SK-N-SH treated with all-trans-retinoic acid at 6 μM for 48 hours (cell line): ENCODE data around the gene TMEM143.

Source experiments
- ATAC-seq: fragments of 200-7000 bp; cut with Tn5 transposase; 3 replicates; pipeline ENCODE4 v1.9.1; 2020; ENCODE audit warnings: mild to moderate bottlenecking, moderate library complexity
- ARNTL ChIP-seq: fragments of 450-650 bp; formaldehyde crosslinking; IDR thresholded peaks from 2 replicates; pipeline ENCODE4 v1.5.0; 2020; ENCODE audit warnings: low read depth, mild to moderate bottlenecking, moderate library complexity, borderline replicate concordance
- GLIS3 ChIP-seq: fragments of 250-450 bp; sonication (Bioruptor Pico); IDR thresholded peaks from 2 replicates; pipeline ENCODE4 v1.5.0; 2020; ENCODE audit warnings: mild to moderate bottlenecking, moderate library complexity
- OSR1 ChIP-seq: fragments of 250-450 bp; sonication (Bioruptor Pico); IDR thresholded peaks from 2 replicates; pipeline ENCODE4 v1.8.0; 2022; ENCODE audit warnings: moderate library complexity, mild to moderate bottlenecking, inconsistent platforms
- ZFP3 ChIP-seq: fragments of 250-450 bp; sonication (Bioruptor Pico); IDR thresholded peaks from 2 replicates; pipeline ENCODE4 v1.5.0; 2020; ENCODE audit warnings: mild to moderate bottlenecking, moderate library complexity
- ZFP30 ChIP-seq: fragments of 450-650 bp; formaldehyde crosslinking; IDR thresholded peaks from 2 replicates; pipeline ENCODE4 v1.5.0; 2022; ENCODE audit warnings: mild to moderate bottlenecking, moderate library complexity
- TF ChIP-seq, protein P1 (sequence below): fragments of 250-450 bp; sonication (Bioruptor Pico); IDR thresholded peaks from 2 replicates; pipeline ENCODE4 v1.5.1; 2020; ENCODE audit warnings: low read depth, mild to moderate bottlenecking, moderate library complexity
- TF ChIP-seq, protein P2 (sequence below): fragments of 250-450 bp; sonication (Bioruptor Pico); IDR thresholded peaks from 2 replicates; pipeline ENCODE4 v1.5.0; 2020; ENCODE audit warnings: mild to moderate bottlenecking, moderate library complexity
- TF ChIP-seq, protein P3 (sequence below): fragments of 250-450 bp; sonication (Bioruptor Pico); IDR thresholded peaks from 2 replicates; pipeline ENCODE4 v1.8.0; 2020; ENCODE audit warnings: mild to moderate bottlenecking, moderate library complexity, borderline replicate concordance
- TF ChIP-seq, protein P4 (sequence below): fragments of 250-450 bp; sonication (Bioruptor Pico); IDR thresholded peaks from 2 replicates; pipeline ENCODE4 v1.5.1; 2021; ENCODE audit warnings: mild to moderate bottlenecking, moderate library complexity
- TF ChIP-seq, protein P5 (sequence below): fragments of 250-450 bp; sonication (Bioruptor Pico); IDR thresholded peaks from 2 replicates; pipeline ENCODE4 v1.8.0; 2021; ENCODE audit warnings: low read depth, mild to moderate bottlenecking, moderate library complexity, borderline replicate concordance

TMEM143 gene

DNA sequence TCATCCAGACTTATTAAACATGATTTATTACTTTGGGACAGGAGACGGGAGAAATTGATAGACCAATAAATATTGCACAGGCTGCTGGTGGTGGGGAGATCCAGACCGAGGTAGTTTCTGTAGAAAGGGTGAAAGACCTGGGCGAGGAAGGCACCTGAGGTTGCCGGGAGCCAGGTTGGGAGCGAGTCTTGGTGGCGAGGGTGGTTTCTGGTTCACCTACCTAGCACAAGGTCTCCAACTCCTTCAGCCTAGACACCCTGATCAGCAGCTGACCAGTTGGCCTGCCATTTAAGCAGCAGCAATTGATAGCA, 31.4 kb downstream of the TMEM143 start (continued):
- TF ChIP-seq, protein P1, sequence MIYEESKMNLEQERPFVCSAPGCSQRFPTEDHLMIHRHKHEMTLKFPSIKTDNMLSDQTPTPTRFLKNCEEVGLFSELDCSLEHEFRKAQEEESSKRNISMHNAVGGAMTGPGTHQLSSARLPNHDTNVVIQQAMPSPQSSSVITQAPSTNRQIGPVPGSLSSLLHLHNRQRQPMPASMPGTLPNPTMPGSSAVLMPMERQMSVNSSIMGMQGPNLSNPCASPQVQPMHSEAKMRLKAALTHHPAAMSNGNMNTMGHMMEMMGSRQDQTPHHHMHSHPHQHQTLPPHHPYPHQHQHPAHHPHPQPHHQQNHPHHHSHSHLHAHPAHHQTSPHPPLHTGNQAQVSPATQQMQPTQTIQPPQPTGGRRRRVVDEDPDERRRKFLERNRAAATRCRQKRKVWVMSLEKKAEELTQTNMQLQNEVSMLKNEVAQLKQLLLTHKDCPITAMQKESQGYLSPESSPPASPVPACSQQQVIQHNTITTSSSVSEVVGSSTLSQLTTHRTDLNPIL (CRISPR knock-in tag): no peak
- TF ChIP-seq ARNTL (CRISPR knock-in tag) (no peak), OSR1 (no peak)

DNA sequence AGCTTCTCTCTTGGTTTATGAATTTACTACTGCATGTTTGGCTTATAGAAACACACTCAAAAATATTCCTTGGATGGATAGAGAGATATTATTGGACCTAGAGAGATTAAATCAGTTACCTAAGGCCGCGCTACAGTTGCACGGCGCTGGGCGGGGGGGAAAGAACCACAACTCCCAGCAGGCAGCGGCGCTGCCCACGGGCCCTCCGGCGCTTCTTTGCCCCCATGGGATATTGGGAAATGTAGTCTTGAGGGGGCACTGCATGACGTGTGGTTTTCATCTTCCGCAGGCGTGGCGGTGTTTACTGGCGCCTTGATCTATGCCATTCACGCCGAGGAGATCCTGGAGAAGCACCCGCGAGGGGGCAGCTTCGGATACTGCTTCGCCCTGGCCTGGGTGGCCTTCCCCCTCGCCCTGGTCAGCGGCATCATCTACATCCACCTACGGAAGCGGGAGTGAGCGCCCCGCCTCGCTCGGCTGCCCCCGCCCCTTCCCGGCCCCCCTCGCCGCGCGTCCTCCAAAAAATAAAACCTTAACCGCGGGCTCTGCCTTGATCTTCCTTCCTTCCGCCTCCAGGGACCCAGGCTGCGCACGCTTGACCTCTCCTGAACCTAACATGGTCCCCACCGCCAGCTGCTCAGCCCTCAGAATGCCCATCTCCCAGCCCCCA, 33.6 kb downstream of the TMEM143 start:
- TF ChIP-seq ARNTL (CRISPR knock-in tag): no peak
- TF ChIP-seq, protein P2, sequence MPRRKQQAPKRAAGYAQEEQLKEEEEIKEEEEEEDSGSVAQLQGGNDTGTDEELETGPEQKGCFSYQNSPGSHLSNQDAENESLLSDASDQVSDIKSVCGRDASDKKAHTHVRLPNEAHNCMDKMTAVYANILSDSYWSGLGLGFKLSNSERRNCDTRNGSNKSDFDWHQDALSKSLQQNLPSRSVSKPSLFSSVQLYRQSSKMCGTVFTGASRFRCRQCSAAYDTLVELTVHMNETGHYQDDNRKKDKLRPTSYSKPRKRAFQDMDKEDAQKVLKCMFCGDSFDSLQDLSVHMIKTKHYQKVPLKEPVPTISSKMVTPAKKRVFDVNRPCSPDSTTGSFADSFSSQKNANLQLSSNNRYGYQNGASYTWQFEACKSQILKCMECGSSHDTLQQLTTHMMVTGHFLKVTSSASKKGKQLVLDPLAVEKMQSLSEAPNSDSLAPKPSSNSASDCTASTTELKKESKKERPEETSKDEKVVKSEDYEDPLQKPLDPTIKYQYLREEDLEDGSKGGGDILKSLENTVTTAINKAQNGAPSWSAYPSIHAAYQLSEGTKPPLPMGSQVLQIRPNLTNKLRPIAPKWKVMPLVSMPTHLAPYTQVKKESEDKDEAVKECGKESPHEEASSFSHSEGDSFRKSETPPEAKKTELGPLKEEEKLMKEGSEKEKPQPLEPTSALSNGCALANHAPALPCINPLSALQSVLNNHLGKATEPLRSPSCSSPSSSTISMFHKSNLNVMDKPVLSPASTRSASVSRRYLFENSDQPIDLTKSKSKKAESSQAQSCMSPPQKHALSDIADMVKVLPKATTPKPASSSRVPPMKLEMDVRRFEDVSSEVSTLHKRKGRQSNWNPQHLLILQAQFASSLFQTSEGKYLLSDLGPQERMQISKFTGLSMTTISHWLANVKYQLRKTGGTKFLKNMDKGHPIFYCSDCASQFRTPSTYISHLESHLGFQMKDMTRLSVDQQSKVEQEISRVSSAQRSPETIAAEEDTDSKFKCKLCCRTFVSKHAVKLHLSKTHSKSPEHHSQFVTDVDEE (CRISPR knock-in tag): peak; percentile 76
- TF ChIP-seq, all 23 proteins: peak for 1
- peak; percentile 17 for ATAC-seq

DNA sequence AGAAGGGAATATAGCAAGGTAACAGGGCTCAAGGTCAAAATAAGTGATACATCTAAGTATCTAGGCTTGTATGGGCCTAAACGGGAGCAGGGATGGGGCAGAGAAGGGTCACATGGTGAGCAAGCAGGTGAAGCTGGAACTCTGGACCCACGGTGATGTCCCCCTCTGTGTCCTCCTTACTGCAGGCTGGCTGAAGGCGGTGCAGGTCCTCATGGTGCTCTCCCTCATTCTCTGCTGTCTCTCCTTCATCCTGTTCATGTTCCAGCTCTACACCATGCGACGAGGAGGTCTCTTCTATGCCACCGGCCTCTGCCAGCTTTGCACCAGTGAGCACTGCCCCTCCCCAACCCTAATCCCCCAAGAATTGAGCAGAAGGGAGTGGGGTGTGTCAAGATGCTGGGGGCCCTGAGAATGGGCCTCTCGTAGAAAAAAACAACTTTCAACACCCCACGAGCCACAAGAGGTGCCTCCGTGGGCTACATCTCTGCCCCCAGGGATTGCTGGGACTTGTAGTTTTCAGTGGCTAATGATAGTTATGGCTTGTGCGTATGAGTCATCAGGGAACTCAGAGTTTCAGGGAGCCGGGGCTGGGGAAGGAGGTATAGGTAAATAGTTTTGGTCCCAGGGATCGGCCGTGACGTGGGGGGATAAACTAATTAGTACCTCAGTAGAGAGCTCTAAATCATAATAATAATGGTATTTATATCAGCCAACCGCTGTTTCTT, 34.4 kb downstream of the TMEM143 start:
- no peak for ATAC-seq
- TF ChIP-seq ZFP3: no peak
- TF ChIP-seq, protein P3, sequence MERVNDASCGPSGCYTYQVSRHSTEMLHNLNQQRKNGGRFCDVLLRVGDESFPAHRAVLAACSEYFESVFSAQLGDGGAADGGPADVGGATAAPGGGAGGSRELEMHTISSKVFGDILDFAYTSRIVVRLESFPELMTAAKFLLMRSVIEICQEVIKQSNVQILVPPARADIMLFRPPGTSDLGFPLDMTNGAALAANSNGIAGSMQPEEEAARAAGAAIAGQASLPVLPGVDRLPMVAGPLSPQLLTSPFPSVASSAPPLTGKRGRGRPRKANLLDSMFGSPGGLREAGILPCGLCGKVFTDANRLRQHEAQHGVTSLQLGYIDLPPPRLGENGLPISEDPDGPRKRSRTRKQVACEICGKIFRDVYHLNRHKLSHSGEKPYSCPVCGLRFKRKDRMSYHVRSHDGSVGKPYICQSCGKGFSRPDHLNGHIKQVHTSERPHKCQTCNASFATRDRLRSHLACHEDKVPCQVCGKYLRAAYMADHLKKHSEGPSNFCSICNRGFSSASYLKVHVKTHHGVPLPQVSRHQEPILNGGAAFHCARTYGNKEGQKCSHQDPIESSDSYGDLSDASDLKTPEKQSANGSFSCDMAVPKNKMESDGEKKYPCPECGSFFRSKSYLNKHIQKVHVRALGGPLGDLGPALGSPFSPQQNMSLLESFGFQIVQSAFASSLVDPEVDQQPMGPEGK: no peak
- TF ChIP-seq, protein P1 (CRISPR knock-in tag): no peak
- TF ChIP-seq ZFP30: no peak
- TF ChIP-seq, protein P4, sequence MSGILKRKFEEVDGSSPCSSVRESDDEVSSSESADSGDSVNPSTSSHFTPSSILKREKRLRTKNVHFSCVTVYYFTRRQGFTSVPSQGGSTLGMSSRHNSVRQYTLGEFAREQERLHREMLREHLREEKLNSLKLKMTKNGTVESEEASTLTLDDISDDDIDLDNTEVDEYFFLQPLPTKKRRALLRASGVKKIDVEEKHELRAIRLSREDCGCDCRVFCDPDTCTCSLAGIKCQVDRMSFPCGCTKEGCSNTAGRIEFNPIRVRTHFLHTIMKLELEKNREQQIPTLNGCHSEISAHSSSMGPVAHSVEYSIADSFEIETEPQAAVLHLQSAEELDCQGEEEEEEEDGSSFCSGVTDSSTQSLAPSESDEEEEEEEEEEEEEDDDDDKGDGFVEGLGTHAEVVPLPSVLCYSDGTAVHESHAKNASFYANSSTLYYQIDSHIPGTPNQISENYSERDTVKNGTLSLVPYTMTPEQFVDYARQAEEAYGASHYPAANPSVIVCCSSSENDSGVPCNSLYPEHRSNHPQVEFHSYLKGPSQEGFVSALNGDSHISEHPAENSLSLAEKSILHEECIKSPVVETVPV: no peak
- no peak for TF ChIP-seq GLIS3 (CRISPR knock-in tag)

DNA sequence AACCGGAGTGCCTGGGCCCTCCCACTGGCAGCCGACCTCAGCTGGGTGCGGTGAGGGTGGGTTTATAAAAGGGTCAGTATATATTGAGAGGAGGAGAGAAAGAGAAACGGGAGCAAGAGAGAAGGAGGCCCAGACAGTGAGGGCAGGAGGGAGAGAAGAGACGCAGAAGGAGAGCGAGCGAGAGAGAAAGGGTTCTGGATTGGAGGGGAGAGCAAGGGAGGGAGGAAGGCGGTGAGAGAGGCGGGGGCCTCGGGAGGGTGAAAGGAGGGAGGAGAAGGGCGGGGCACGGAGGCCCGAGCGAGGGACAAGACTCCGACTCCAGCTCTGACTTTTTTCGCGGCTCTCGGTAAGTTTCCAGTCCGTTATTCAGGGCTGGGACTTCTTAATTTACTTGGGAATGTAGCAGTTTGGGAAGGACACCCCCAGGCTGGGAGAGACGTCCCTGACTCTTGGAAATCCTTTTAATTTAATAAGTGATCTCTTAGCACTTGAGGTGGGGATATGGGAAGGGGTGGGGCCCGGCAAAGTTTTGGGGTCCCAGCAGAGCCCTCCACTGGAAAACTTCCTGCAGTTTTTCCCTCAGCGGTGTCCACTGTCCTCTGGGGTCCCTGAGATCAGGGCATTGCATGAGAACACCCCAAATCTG, 38.4 kb downstream of the TMEM143 start, which contains the start of gene EMP3:
EMP3 (plus strand) TSS at position 288 of the 646 bp plus-strand sequence. CDS start 1,293 bp downstream, outside the sequence.
- TF ChIP-seq, protein P5, sequence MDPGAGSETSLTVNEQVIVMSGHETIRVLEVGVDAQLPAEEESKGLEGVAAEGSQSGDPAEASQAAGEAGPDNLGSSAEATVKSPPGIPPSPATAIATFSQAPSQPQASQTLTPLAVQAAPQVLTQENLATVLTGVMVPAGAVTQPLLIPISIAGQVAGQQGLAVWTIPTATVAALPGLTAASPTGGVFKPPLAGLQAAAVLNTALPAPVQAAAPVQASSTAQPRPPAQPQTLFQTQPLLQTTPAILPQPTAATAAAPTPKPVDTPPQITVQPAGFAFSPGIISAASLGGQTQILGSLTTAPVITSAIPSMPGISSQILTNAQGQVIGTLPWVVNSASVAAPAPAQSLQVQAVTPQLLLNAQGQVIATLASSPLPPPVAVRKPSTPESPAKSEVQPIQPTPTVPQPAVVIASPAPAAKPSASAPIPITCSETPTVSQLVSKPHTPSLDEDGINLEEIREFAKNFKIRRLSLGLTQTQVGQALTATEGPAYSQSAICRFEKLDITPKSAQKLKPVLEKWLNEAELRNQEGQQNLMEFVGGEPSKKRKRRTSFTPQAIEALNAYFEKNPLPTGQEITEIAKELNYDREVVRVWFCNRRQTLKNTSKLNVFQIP: no peak
- TF ChIP-seq ARNTL (CRISPR knock-in tag) (no peak), ZFP3 (no peak), GLIS3 (CRISPR knock-in tag) (no peak)
- peak; percentile 54 for ATAC-seq
